ENCODE measurements around the gene ADGRE1.

DNA sequence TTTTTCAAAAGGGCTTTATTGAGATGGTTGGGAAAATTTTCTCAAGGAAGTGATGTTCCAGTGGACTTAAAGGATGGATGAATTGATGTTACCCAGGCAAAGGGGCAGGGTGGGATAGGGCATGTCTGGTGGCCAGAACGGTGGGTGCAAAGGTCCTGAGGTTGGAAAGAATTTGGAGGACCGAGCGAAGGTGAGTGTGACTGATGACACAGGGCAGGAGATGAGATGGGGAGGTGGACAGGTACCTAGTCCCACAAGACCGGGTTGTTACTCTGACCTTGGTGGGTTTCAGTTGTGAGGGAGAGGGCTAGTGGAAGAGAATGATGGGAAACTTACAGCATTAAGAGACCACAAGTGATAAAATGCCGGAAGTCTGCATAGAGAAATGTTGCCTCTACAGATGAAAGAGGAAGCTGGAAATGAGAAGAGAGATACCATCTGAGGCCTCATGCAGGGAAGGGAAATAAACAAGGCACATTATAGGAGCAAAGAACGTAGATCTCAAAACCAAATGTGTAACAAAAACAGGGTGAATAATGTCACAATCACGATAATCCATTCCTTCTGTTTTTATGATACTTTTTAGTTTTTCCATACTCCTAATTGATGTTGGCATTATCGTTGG lies 4.5 kb downstream of the ADGRE1 start:
- TF ChIP-seq, protein P1, sequence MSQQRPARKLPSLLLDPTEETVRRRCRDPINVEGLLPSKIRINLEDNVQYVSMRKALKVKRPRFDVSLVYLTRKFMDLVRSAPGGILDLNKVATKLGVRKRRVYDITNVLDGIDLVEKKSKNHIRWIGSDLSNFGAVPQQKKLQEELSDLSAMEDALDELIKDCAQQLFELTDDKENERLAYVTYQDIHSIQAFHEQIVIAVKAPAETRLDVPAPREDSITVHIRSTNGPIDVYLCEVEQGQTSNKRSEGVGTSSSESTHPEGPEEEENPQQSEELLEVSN (IDR thresholded peaks at IDR 0.05) = no peak
- TF ChIP-seq POLR2A (IDR thresholded peaks at IDR 0.05; ENCODE audit: control extremely low read depth in 1 of 2, low read depth in 2 of 2, low read length in 2 of 2) (no peak), CREB1 (IDR thresholded peaks at IDR 0.05) (no peak), EP300 (IDR thresholded peaks at IDR 0.05; ENCODE audit: borderline replicate concordance in 1 of 2, low read depth in 2 of 2, low read length in 2 of 2) (no peak), CTCF (IDR thresholded peaks at IDR 0.05; ENCODE audit: control extremely low read depth in 1 of 3, insufficient read depth in 1 of 3, low read depth in 1 of 3, low read length in 3 of 3) (no peak), BCL11A (IDR thresholded peaks at IDR 0.05; ENCODE audit: low read depth in 2 of 2, low read length in 2 of 2) (no peak), GABPA (IDR thresholded peaks at IDR 0.05; ENCODE audit: borderline replicate concordance, insufficient read depth, low read length) (no peak)

Data from H1 (cell line).